Retina (tissue), 1 donor: ENCODE measurements around the gene RXRA.

Experiments used
- DNase-seq: peaks from one replicate; pipeline ENCODE4 v3.0.0-alpha.2; 2016

Gene RXRA

GRCh38 chr9:134420281-134420845, 94.1 kb downstream of the RXRA start:
- DNase-seq = no peak

GRCh38 chr9:134420974-134421432, 94.7 kb downstream of the RXRA start:
- DNase-seq = no peak

GRCh38 chr9:134421888-134422287, 95.6 kb downstream of the RXRA start:
- no peak for DNase-seq

- no peak for DNase-seq
Observed at GRCh38 chr9:134422301-134423090, 96.2 kb downstream of the RXRA start.

- DNase-seq = no peak
Observed at GRCh38 chr9:134423166-134423565, 96.9 kb downstream of the RXRA start.

GRCh38 chr9:134423749-134424148, 97.5 kb downstream of the RXRA start:
- DNase-seq = no peak

GRCh38 chr9:134424818-134425217, 98.6 kb downstream of the RXRA start:
- no peak for DNase-seq

GRCh38 chr9:134425401-134425800, 99.1 kb downstream of the RXRA start:
- DNase-seq = no peak

GRCh38 chr9:134425812-134426211, 99.6 kb downstream of the RXRA start:
- no peak for DNase-seq

GRCh38 chr9:134426436-134426835, 100.2 kb downstream of the RXRA start:
- no peak for DNase-seq

- no peak for DNase-seq
Observed at GRCh38 chr9:134427153-134427782, 101.0 kb downstream of the RXRA start.

- no peak for DNase-seq
Observed at GRCh38 chr9:134428559-134428958, 102.3 kb downstream of the RXRA start.

- DNase-seq = no peak
Observed at GRCh38 chr9:134429007-134429406, 102.8 kb downstream of the RXRA start.

GRCh38 chr9:134429481-134429880, 103.2 kb downstream of the RXRA start:
- no peak for DNase-seq

- no peak for DNase-seq
Observed at GRCh38 chr9:134431095-134431494, 104.8 kb downstream of the RXRA start.

GRCh38 chr9:134431626-134432025, 105.4 kb downstream of the RXRA start:
- DNase-seq = no peak

- DNase-seq = no peak
Observed at GRCh38 chr9:134432471-134432870, 106.2 kb downstream of the RXRA start.

GRCh38 chr9:134433101-134433500, 106.8 kb downstream of the RXRA start:
- no peak for DNase-seq

- no peak for DNase-seq
Observed at GRCh38 chr9:134433909-134434882, 107.9 kb downstream of the RXRA start.

GRCh38 chr9:134434894-134435506, 108.7 kb downstream of the RXRA start:
- DNase-seq = peak; percentile 82

- peak; percentile 52 for DNase-seq
Observed at GRCh38 chr9:134435550-134436378, 109.5 kb downstream of the RXRA start.
